Measurements from ENCODE around the gene SLC1A4.
"Not testable (repeated sequence)": the region's sequence is repeated elsewhere in the genome, so short reads cannot be mapped to it uniquely, and the experiment has no call there.

Gene SLC1A4

GRCh38 chr2:64989126-64989981, at the start of gene SLC1A4:
Gene SLC1A4 (plus strand): TSS chr2:64989399. CDS start chr2:64989644, 245 bp downstream.
- DNase-seq: peak; percentile 82 to 83

DNA sequence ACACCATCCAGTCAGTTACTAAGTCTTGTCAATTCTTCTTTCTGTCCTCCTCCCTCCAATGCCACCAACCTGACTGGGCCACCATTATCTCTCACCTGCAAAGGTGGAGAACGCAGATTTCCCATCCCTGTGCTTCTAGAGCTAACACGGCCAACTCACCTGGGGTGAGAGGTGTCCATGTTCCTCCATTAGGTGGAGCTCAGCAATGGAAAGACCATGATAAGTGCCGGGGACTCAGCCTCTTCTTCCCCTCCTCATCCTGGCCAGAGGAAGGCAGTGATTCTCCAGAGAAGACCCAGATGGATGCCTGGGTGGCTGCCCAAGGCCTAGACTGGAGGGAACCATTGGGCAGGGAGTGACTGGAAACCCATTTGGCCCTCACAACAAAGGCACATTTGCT, 48.1 kb upstream of the SLC1A4 start:
- DNase-seq: no peak

DNA sequence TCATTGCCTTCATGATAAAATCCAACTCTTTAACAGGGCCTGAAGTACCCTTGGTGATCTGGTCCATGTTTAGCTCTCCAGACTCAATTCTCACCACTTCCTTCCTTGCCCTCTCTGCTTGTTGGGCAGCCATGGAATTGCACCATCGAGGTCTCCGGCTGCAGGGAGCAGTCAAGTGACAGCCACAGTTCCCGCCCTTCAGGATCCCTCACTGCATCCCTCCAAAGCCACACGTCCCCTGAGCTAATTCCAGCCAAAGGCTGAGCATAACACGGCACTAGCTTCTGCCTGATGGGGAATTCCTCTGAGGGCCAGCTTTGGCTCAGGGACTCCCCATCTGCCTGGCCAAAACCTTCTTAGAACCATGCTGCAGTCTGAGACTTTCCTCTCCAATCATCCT, 47.4 kb upstream of the SLC1A4 start:
- DNase-seq: no peak

DNA sequence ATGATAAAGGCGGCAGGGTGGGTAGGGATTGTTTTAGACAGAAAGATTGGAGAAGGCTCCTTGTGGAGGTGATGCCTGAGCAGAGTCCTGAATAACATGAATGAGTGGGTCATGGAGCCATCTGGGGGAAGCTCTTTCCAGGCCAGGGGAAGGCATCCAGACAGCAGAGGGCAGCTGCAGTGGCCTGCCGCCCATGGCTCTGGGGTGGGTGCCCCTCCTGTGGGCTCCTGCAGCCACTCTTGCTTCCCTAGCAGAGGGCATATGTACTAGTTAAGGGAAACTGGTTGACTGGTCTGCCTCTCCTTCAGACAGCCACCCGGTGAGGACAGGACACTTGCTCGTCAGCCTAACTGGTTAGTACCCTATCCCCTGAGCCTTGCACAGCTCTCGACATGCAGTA, 46.5 kb upstream of the SLC1A4 start:
- DNase-seq: peak in 1 of 2 experiments; percentile 41

- DNase-seq: peak in 1 of 2 experiments; percentile 12
Measured at GRCh38 chr2:64943387-64944150, 45.6 kb upstream of the SLC1A4 start.

DNA sequence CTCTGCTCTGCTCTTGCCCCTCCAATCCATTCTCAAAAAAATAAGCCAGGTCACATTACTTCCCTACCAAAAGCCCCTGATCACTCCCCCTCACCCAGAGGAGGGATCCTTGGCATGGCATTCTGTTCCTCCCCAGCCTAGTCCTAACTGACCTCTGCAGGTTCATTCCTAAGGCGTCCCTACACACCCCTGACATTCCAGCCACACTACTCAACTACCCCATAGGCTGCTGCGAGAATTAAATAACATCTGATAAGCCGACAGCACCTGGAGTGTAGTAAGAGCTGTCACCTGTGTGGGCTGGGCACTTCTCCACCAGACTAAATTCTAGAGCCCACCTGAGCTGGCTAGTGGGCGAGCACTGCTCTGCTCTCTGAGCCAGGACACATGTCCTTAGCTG, 44.7 kb upstream of the SLC1A4 start:
- no peak for DNase-seq

- DNase-seq: no peak
Measured at GRCh38 chr2:64945973-64946768, 43.0 kb upstream of the SLC1A4 start.

- no peak for DNase-seq
Measured at GRCh38 chr2:64946769-64947247, 42.4 kb upstream of the SLC1A4 start.

DNA sequence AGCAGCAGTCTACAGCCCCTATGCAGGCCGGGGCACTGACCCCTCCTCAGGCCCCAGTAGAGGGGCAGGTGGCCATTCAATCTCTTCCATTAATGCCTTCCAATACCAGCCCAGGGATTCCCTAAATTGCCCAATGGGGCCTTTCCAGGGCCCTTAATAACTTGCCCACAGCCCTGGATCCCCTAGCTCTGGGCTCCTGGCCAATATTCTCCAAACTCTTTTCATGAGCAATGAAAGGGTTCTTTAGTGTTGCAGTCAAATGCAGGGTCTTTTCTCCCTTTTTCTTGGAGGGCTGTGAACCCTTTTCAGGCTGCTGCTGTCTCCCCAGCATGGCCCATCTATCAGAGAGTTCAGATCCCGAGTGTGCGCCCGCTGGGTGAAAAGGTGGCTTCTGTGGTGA, 41.3 kb upstream of the SLC1A4 start:
- no peak for DNase-seq

GRCh38 chr2:64950226-64951160, 38.7 kb upstream of the SLC1A4 start:
- no peak for DNase-seq

DNA sequence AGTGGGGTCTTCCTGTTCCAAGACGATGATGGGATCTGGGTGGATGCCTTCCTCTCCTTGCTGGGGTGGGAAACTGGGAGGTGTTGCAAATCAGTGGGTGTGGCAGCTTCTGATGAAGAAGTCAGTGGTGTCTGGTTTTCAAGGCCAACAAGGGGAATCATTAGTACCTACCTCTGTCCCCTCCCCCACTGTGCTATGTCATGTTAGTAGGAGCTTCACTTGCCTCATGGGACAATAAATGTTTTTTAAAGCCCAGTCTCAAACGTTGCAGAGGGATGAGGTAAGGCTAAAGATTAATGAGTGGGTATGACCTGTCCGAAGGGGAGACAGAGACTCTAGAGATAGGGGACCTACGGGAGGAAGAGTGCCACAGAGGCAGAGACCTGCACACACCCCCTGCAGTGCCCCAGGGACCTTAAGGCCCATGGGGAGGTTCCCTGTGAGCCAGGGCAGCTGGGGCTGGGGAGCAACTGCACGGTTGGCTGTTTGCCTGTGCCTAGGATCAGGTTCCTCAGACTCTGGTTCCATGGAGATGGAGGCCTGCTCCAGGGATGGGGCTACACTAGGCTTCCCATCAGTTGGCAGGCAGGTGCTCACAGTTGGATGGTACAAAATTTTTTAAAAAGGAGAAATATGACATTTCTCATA, 37.8 kb upstream of the SLC1A4 start:
- no peak for DNase-seq

GRCh38 chr2:64952096-64952495, 37.1 kb upstream of the SLC1A4 start:
- DNase-seq: no peak

DNA sequence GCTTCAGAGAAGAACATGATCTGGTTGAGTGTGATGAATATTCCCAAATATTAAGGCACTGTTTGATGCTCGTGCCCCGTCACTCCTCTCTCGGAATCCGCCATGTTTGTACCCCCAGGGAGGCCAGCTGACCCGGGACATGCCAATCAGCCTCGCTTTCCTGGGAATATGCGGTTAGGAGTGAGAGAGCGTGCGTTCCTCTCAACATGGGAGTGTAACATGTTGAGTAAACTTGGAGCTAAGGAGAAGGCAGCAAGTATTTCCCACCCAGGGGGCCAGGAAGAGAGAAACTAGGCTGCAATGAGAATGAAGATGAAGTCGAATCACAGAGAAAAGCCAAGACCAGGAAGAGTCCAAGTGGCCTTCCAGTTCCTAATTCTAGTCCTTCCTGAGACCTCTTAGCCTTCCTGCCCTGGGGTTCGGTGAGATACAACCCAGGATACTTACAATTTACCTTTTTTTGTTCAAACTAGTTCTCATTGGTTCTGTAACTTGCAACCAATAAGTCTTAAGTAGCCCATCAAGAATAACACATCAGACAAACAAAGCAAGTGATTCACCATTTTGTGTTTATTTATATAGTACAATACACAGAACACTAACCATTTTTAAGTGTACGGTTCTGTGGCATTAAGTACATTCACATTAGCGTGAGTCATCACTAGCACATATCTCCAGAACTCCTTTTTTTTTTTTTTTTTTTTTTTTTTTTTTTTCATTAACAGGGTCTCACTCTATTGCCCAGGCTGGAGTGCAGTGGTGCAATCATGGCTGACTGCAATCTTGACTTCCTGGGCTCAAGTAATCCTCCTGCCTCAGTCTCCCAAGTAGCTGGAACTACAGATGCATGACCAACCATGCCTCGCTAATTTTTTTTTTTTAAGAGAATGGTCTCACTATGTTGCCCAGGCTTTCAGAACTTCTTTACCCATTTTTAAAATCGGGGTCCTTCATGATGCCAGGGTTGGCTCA, 36.4 kb upstream of the SLC1A4 start:
- no peak for DNase-seq

- DNase-seq: no peak
Measured at GRCh38 chr2:64955467-64955866, 33.7 kb upstream of the SLC1A4 start.

GRCh38 chr2:64957109-64957903, 31.9 kb upstream of the SLC1A4 start:
- DNase-seq: no peak

GRCh38 chr2:64958556-64958955, 30.6 kb upstream of the SLC1A4 start:
- DNase-seq: no peak

GRCh38 chr2:64960819-64961218, 28.4 kb upstream of the SLC1A4 start:
- no peak for DNase-seq

- DNase-seq: not testable (repeated sequence)
Measured at GRCh38 chr2:64963138-64963537, 26.1 kb upstream of the SLC1A4 start.

DNA sequence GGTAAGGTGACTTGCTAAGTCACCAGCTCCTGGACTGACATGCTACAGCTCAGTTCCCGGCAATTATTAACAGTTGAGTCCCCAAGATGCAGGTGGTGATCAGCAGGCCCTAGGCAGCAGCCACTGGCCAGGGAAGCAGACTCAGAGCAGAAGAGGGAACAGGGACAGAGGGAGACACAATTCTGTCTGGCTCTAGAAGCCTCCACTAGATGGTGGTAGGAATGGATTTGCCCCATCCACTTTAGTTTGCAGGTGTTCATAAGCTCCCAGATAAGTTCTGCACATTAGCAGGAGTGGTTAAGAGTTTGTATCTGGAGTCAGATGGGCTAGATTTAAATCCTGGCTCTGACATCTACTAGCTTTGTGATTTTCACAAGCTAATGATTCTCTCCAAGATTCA, 25.5 kb upstream of the SLC1A4 start:
- DNase-seq: no peak

All from SHP77 (cell line).